GM18511 (cell line): ENCODE data around the gene RREB1.
"Not testable (repeated sequence)": the region's sequence is repeated elsewhere in the genome, so short reads cannot be mapped to it uniquely, and the experiment has no call there.

Experiments used
- ATAC-seq: cut with Tn5 transposase; IDR thresholded peaks from one replicate; pipeline ENCODE4 v1.9.1; 2021; ENCODE audit warnings: mild to moderate bottlenecking, moderate library complexity; ENCODE audit not compliant: unreplicated experiment

RREB1 gene

DNA sequence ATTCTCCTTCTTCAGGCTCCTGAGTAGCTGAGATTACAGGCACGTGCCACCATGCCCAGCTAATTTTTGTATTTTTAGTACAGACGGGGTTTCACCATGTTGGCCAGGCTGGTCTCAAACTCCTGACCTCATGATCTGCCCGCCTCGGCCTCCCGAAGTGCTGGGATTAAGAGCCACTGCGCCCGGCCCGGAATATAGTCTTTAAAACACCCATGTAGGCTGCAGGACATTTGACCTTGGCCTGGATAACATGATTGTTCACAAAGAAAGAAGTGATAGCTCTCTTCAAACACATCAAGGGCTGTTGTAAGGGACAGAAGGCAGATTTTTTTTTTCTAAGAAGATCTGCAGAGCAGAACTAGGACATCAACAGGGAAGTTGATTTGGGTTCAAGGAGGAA lies 166.8 kb downstream of the RREB1 start:
- not testable (repeated sequence) for ATAC-seq

DNA sequence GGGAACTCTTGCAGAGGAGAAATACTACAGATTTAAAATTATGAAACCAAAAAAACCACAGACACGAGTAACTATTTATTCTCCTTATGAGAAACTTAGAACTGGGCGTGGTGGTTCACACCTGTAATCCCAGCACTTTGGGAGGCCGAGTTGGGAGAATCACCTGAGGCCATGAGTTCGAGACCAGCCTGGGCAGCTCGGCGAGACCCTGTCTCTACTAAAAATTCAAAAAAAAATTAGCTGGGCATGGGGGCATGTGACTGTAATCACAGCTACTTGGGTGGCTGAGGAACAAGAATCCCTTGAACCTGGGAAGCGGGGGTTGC lies 168.4 kb downstream of the RREB1 start:
- no peak for ATAC-seq

GRCh38 chr6:7282097-7282906 lies 174.5 kb downstream of the RREB1 start:
- ATAC-seq: no peak

GRCh38 chr6:7283676-7284075 lies 175.9 kb downstream of the RREB1 start:
- no peak for ATAC-seq

DNA sequence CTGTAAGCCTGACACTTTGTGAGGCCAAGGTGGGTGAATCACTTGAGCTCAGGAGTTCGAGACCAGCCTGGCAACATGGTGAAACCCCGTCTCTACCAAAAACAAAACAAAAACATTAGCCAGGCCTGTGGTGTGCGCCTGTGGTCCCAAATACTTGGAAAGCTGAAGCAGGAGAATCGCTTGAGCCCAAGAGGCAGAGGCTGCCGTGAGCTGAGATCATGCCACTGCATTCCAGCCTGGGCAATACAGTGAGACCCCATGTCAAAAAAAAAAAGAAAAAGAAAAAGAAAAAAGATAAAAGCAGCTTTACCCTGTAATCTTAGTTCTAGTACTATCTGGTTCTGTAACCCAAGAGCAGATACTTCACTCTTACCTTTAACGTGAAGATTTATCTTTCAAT lies 177.7 kb downstream of the RREB1 start:
- no peak for ATAC-seq

GRCh38 chr6:7290079-7290478 lies 182.3 kb downstream of the RREB1 start:
- no peak for ATAC-seq

DNA sequence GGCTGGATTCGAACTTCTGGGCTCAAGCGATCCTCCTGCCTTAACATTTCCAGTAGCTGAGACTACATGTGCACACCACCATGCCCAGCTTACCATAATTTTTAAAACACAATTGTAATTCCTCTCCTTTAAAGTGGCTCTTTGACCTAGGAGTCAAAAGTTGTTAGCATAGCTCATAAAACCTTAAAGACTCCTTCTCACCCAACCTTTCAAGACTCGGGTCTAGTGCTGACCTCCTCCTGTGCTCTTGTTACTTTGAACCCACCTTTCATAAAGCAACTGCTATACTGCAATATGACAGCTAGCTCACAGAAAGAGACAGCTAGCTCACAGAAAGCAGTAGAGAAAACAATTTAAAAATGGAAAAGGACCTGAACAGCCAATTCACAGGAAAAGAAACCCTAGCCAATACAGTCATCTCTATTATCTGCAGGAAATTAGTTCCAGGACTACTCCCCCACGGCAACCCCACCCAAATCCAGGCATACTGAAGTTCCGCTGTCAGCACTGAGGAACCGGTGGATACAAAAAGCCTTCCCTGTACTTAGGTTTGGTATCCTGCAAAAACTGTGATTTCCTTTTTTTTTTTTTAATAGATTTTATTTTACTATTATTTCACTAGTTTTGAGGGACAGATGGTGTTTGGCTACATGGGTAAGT lies 185.0 kb downstream of the RREB1 start:
- ATAC-seq: no peak

DNA sequence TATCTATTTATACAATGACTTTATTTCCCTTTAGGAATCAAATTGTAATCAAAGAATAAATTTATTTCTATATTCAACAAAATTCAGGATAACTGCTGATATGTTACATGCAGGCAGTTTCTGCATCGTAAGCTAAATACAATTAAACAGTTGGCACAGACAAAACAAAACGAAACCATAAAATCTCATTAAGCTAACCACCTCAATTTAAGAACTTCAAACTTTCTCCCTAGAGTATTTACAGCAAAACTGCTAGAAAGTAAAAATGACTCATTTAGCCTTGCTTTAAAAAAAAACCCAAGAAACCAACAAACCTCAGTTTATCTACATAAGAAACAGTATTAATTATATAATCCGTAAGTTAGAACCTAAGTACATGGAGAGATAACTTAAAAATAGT lies 188.2 kb downstream of the RREB1 start:
- no peak for ATAC-seq

- no peak for ATAC-seq
Measured at GRCh38 chr6:7296602-7297001, 188.8 kb downstream of the RREB1 start.

- no peak for ATAC-seq
Measured at GRCh38 chr6:7298113-7298512, 190.4 kb downstream of the RREB1 start.

- ATAC-seq: no peak
Measured at GRCh38 chr6:7300926-7301325, 193.2 kb downstream of the RREB1 start.
